ENCODE results near the gene TBC1D23. TPM values are rescaled to one million over a fixed set of nuclear protein-coding genes. Genes with fewer than 3 reads are reported as not detected.

The TBC1D23 gene
- total RNA-seq, 1 experiment from 2014 or later: 68.0 TPM

DNA sequence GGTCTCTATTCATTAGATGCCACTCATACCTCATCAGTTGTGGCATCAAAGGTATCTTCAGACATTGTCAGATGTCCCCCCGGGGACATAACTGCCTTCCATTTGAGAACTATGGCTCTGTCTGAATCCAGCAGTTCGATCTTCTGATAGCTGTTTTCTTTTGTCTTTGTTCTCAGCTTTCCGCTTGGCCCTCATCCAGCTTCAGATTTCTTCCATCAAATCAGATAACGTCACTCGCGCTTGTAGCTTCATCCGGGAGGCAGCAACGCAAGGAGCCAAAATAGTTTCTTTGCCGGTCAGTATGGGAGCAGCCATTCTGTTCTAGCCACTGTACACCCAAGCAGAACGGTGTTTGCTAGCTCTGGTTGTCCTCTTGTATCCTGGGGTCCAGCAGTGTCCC lies 78.1 kb downstream of the TBC1D23 start:
- intact Hi-C loops (cut with micrococcal nuclease; ENCODE audit: unreplicated experiment): no loop called here
- TF ChIP-seq, protein P1, sequence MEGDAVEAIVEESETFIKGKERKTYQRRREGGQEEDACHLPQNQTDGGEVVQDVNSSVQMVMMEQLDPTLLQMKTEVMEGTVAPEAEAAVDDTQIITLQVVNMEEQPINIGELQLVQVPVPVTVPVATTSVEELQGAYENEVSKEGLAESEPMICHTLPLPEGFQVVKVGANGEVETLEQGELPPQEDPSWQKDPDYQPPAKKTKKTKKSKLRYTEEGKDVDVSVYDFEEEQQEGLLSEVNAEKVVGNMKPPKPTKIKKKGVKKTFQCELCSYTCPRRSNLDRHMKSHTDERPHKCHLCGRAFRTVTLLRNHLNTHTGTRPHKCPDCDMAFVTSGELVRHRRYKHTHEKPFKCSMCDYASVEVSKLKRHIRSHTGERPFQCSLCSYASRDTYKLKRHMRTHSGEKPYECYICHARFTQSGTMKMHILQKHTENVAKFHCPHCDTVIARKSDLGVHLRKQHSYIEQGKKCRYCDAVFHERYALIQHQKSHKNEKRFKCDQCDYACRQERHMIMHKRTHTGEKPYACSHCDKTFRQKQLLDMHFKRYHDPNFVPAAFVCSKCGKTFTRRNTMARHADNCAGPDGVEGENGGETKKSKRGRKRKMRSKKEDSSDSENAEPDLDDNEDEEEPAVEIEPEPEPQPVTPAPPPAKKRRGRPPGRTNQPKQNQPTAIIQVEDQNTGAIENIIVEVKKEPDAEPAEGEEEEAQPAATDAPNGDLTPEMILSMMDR (conservative IDR thresholded peaks at IDR 0.05): no peak
- no peak for TF ChIP-seq EZH2 (IDR thresholded peaks at IDR 0.05; ENCODE audit: low read depth)
- BruUV-seq (replicated peaks): no TSS peak
- no peaks in the 10 kb centered on the region; the same call in 1 of the 2 replicates for H3F3A ChIP-seq (ENCODE audit: insufficient read depth, low read depth)
- H3K27ac ChIP-seq: no peak overlapping the region
- ChIA-PET POLR2A (ENCODE audit: unreplicated experiment) (interaction anchor here (0.6 kb wide), 1 partner anchor 15 kb away, joined by 4 read pairs; no protein-coding TSS in a partner anchor), CTCF (interaction anchor here (0.6 kb wide), 2 partner anchors 30 to 1337 kb away, joined by 5 to 7 read pairs; no protein-coding TSS in a partner anchor)
- H3K79me2 ChIP-seq (ENCODE audit: low read depth): peaks cover 18% of the 10 kb centered on the region
- H3K27me3 ChIP-seq (ENCODE audit: insufficient read depth, low read depth): no peaks in the 10 kb centered on the region
- H3K4me1 ChIP-seq (replicated peaks; ENCODE audit: insufficient read depth): peaks cover 12% of the 10 kb centered on the region; the same call in 1 of the 2 replicates
- H3K9me3 ChIP-seq (ENCODE audit: insufficient read depth, low read depth): no peaks in the 10 kb centered on the region
- H3K9me2 ChIP-seq (ENCODE audit: insufficient read depth): no peaks in the 10 kb centered on the region
- H2AFZ ChIP-seq: no peak overlapping the region
- H3K4me2 ChIP-seq: no peak overlapping the region
- H3K4me3 ChIP-seq: no peak overlapping the region
- no peak for DNase-seq
- peaks cover 47% of the 10 kb centered on the region for H3K36me3 ChIP-seq (ENCODE audit: low read depth)
- H4K20me1 ChIP-seq (ENCODE audit: insufficient read depth): no peaks in the 10 kb centered on the region

DNA sequence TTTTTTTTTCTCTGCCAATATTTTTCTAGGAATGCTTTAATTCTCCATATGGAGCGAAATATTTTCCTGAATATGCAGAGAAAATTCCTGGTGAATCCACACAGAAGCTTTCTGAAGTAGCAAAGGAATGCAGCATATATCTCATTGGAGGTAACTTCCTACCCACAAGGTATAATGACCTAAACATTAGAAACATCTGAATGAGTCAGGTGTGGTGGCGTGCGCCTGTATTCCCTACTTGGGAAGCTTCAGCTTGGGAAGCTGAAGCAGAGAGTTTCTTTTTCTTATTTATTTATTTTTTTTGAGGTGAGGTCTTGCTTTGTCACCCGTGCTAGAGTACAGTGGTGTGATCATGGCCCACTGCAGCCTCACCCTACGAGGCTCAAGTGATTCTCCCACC lies 79.0 kb downstream of the TBC1D23 start:
- POLR2A ChIA-PET (ENCODE audit: unreplicated experiment): interaction anchor here (0.7 kb wide), 1 partner anchor 1309 kb away, joined by 9 read pairs; no protein-coding TSS in a partner anchor

DNA sequence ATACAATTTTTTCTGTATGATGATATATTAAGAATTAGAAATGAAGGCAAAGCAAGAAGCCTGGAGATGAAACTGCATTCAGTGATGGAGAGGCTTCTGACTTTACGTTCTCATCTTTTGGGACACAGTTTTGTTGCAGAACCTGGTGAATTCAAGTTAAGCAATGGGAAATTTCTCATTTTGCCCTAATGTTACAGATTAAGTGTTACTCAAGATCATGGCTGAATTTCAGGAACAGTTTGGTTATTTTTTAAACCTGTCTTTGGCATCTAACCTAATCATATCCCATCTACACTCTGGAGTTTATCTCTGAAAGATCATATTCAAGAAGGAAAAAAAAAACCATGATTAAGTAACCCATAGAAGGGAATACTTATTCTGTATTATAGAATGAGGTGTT lies 79.7 kb downstream of the TBC1D23 start:
- H3K4me1 ChIP-seq (replicated peaks; ENCODE audit: insufficient read depth): peaks cover 6% of the 10 kb centered on the region; the same call in 1 of the 2 replicates
- H3K27ac ChIP-seq: no peak overlapping the region
- no peaks in the 10 kb centered on the region for H4K20me1 ChIP-seq (ENCODE audit: insufficient read depth)
- intact Hi-C loops (cut with micrococcal nuclease; ENCODE audit: unreplicated experiment): no loop called here
- H3K27me3 ChIP-seq (ENCODE audit: insufficient read depth, low read depth): no peaks in the 10 kb centered on the region
- H3K36me3 ChIP-seq (ENCODE audit: low read depth): peaks cover 57% of the 10 kb centered on the region
- no peak overlapping the region for H2AFZ ChIP-seq
- H3K9me2 ChIP-seq (ENCODE audit: insufficient read depth): no peaks in the 10 kb centered on the region
- no peak for DNase-seq
- ChIA-PET POLR2A (ENCODE audit: unreplicated experiment) (interaction anchor here (0.6 to 0.7 kb wide), 2 partner anchors 1272 to 1309 kb away, joined by 5 to 9 read pairs; no protein-coding TSS in a partner anchor), CTCF (no interaction called here)
- no peak for TF ChIP-seq EZH2 (IDR thresholded peaks at IDR 0.05; ENCODE audit: low read depth)
- TF ChIP-seq, protein P1 (conservative IDR thresholded peaks at IDR 0.05): no peak
- H3K4me3 ChIP-seq: no peak overlapping the region
- BruUV-seq (replicated peaks): no TSS peak
- no peaks in the 10 kb centered on the region for H3K9me3 ChIP-seq (ENCODE audit: insufficient read depth, low read depth)
- H3K4me2 ChIP-seq: no peak overlapping the region
- H3F3A ChIP-seq (ENCODE audit: insufficient read depth, low read depth): no peaks in the 10 kb centered on the region; the same call in 1 of the 2 replicates
- peaks cover 12% of the 10 kb centered on the region for H3K79me2 ChIP-seq (ENCODE audit: low read depth)

More for the DNA sequence above, 79.0 kb downstream of the TBC1D23 start:
- DNase-seq: no peak
- BruUV-seq (replicated peaks): no TSS peak
- H3K36me3 ChIP-seq (ENCODE audit: low read depth): peaks cover 51% of the 10 kb centered on the region
- no peaks in the 10 kb centered on the region for H3K9me3 ChIP-seq (ENCODE audit: insufficient read depth, low read depth)
- H3K4me2 ChIP-seq: no peak overlapping the region
- no peak overlapping the region for H3K27ac ChIP-seq
- peaks cover 8% of the 10 kb centered on the region; the same call in 1 of the 2 replicates for H3K4me1 ChIP-seq (replicated peaks; ENCODE audit: insufficient read depth)
- no peaks in the 10 kb centered on the region; the same call in 1 of the 2 replicates for H3F3A ChIP-seq (ENCODE audit: insufficient read depth, low read depth)
- no peak for TF ChIP-seq EZH2 (IDR thresholded peaks at IDR 0.05; ENCODE audit: low read depth)
- TF ChIP-seq, protein P1 (conservative IDR thresholded peaks at IDR 0.05): no peak
- H3K9me2 ChIP-seq (ENCODE audit: insufficient read depth): no peaks in the 10 kb centered on the region
- H3K27me3 ChIP-seq (ENCODE audit: insufficient read depth, low read depth): no peaks in the 10 kb centered on the region
- H4K20me1 ChIP-seq (ENCODE audit: insufficient read depth): no peaks in the 10 kb centered on the region
- intact Hi-C loops (cut with micrococcal nuclease; ENCODE audit: unreplicated experiment): no loop called here
- CTCF ChIA-PET: no interaction called here
- H3K4me3 ChIP-seq: no peak overlapping the region
- H2AFZ ChIP-seq: no peak overlapping the region
- peaks cover 18% of the 10 kb centered on the region for H3K79me2 ChIP-seq (ENCODE audit: low read depth)

Data from PC-9 (cell line).